Psoas muscle (tissue), 8 donors: ENCODE results near the gene HPS5. TPM values are rescaled to one million over a fixed set of nuclear protein-coding genes. Genes with fewer than 3 reads are reported as not detected.

Experiments used
- ATAC-seq, 4 donors: fragments of 200-7000 bp; cut with Tn5 transposase; one replicate each; pipeline ENCODE4 v1.9.1; 2020; ENCODE audit warnings: moderate library complexity in 3 of 4, mild to moderate bottlenecking in 2 of 4
- DNase-seq, 2 donors: peaks; one replicate each; pipeline ENCODE4 v3.0.0-alpha.2; 2020
- H3K27ac ChIP-seq: fragments of 200-600 bp; one replicate; pipeline ENCODE4 v1.8.0; 2022
- H3K27me3 ChIP-seq, 3 donors: fragments of 200-600 bp in 1 of 3; one replicate each; pipeline versions ENCODE4 v1.6.1 to v1.8.0; 2013 to 2022; ENCODE audit warnings: low read length in 2 of 3, mild to moderate bottlenecking in 2 of 3, moderate library complexity in 1 of 3; ENCODE audit not compliant: insufficient read depth in 3 of 3
- H3K36me3 ChIP-seq, 2 donors: fragments of 200-600 bp in 1 of 2; one replicate each; pipeline versions ENCODE4 v1.6.1 to v1.8.0; 2013 to 2022; ENCODE audit warnings: low read depth in 1 of 2, mild to moderate bottlenecking in 1 of 2, moderate library complexity in 1 of 2; ENCODE audit not compliant: insufficient read depth in 1 of 2
- H3K4me1 ChIP-seq: fragments of 200-600 bp; one replicate; pipeline ENCODE4 v1.8.0; 2022
- H3K4me3 ChIP-seq: fragments of 200-600 bp; one replicate; pipeline ENCODE4 v1.8.0; 2022; ENCODE audit warnings: mild to moderate bottlenecking
- H3K9me3 ChIP-seq: fragments of 200-600 bp; one replicate; pipeline ENCODE4 v1.8.0; 2022
- CTCF ChIP-seq: fragments of 200-600 bp; IDR thresholded peaks from one replicate; pipeline ENCODE4 v1.8.0; 2022; ENCODE audit warnings: antibody characterized with exemption
- WGBS, 3 donors: extraction: QIAGEN DNeasy Blood & Tissue Kit; methylation state at CpG; one replicate each; pipeline versions ENCODE4 v1.1.6 to v1.1.7; 2013; 5-methylcytosine and 5-hydroxymethylcytosine counted together
- intact Hi-C, 2 donors: fragments of 100-400 bp; cut with DNase I; formaldehyde crosslinking; loops; one replicate each; pipeline versions ENCODE4 v1.11.0 to v1.14.2; 2022
- polyA plus RNA-seq, 3 donors: library from polyadenylated mRNA; stranded (reverse); fragments of 200-250 nt; gene quantifications; one replicate each; pipeline ENCODE4 v1.2.3, GENCODE V29; 2013
- total RNA-seq, 4 donors: library from RNA; stranded (reverse); fragmentation: NEBNext Ultra II Directional in 2 of 4; extraction: Animal tissue kit (Norgen Biotek cat#: 25700) in 2 of 4; gene quantifications; one replicate each; pipeline versions ENCODE4 v1.2.1 to v1.2.4, GENCODE V29; 2021 to 2023
- donor health status: healthy with polysubstance abuse.
- donor health status: DM: no; HTN: no; CAD: no; lungs with moderate emphysema.
- donor health status: Bipolar disorder and iron deficiency.
- donor health status: healthy.
- donor health status: DM: yes; HTN: yes; CAD: no.
- donor health status: DM: no; HTN: no; CAD: no.
- donor health status: DM: no; HTN: no; CAD: no.
- donor health status: DM: yes; HTN: yes; CAD: no.

HPS5 gene
- total and polyA plus RNA-seq, 7 donors: 4.9 to 11.9 (median 9.9) TPM

DNA sequence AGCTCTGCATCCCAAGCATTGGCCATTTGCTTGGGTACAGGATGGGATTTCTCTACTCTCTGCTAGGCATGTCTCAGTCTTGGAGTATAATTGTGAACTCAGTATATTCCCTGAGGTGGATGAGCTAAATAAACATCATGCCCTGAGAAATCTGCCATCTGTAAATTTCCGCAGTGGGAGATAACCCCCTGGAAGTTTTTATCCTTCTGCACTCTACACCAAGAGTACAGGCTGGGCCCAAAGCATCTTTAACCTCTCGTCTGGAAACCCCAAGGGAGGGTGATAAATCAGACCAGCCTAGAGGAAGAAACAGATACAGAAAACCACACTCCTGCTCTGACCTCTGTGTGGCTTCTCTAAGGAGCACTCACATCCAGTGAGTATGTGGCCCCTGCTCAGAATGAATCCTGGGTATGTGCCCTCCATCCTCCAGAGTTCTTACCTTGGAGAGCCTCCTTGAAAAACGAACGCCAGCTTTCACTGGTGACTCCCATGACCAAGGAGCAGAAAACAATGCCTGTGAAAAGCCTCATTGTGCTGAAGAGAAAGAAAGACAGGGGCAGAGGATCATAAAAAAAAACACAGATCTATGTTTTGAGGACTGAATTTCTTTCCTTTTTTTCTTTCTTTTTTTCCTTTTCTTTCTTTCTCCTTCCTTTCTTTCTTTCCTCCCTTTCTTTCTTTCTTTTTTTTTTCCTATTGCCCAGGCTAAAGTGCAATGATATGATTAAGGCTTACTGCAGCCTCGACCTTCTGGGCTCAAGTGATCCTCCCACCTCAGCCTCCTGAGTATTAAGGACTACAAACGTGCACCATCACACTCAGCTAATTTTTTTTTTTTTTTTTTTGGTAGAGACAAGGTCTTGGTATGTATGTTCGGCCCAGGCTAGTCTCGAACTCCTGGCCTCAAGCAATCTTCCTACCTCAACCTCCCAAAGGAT is 86.3 kb downstream of the HPS5 start:
- Histone ChIP-seq H3K36me3 (no peaks in the 10 kb centered on the region), H3K4me3 (no peak overlapping the region), H3K27me3 (peaks cover 0 to 3% (median 2%) of the 10 kb centered on the region in 3 donors), H3K9me3 (no peaks in the 10 kb centered on the region), H3K27ac (no peak overlapping the region), H3K4me1 (no peaks in the 10 kb centered on the region)
- ATAC-seq (no peak), DNase-seq (no peak)
- TF ChIP-seq CTCF: no peak
- intact Hi-C loops: no loop called here
- WGBS, 3 donors: 52 to 55% (median 52%) methylated on average over 8 of the region's 8 CpGs

- no peak for TF ChIP-seq CTCF
- Histone ChIP-seq H3K27ac (no peak overlapping the region), H3K4me1 (no peaks in the 10 kb centered on the region), H3K4me3 (no peak overlapping the region), H3K36me3 (no peaks in the 10 kb centered on the region), H3K9me3 (no peaks in the 10 kb centered on the region), H3K27me3 (peaks cover 0 to 2% (median 0%) of the 10 kb centered on the region in 3 donors)
- intact Hi-C loops: no loop called here
- ATAC-seq (no peak), DNase-seq (no peak)
- WGBS, 3 donors: 91 to 92% (median 91%) methylated on average over 4 of the region's 4 CpGs
Observed at GRCh38 chr11:18233912-18234311, 88.0 kb downstream of the HPS5 start.

DNA sequence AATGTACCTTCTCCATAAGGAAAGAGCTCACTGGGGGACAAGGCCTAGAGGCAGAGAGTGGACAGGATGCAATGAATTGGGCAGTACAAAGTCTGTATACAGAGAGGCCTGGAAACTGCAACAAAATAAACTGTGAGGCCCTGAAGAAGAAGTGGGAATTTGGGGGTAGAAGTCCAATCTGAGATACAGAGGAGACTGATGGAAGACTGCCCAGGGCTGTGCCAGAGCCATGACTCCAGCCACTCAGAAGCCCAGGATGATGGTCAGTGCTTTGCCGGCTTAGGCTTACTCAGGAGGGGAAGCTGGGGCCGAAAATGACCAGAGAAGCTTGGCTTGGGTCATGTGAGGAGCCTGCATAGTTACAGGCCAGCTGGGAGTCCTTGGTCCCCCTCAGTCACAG is 91.1 kb downstream of the HPS5 start:
- no peaks in the 10 kb centered on the region for H3K4me1 ChIP-seq
- DNase-seq (no peak), ATAC-seq (no peak)
- 64 to 80% (median 77%) methylated on average over 2 of the region's 2 CpGs for WGBS, 3 donors
- no peak overlapping the region for H3K4me3 ChIP-seq
- no peaks in the 10 kb centered on the region for H3K9me3 ChIP-seq
- no peak for TF ChIP-seq CTCF
- intact Hi-C loops: no loop called here
- H3K27ac ChIP-seq: no peak overlapping the region
- H3K36me3 ChIP-seq: no peaks in the 10 kb centered on the region
- H3K27me3 ChIP-seq: peaks cover 0 to 2% (median 0%) of the 10 kb centered on the region in 3 donors

- H3K36me3 ChIP-seq: no peaks in the 10 kb centered on the region
- H3K4me3 ChIP-seq: no peak overlapping the region
- H3K27ac ChIP-seq: no peak overlapping the region
- no peaks in the 10 kb centered on the region for H3K4me1 ChIP-seq
- 72 to 81% (median 79%) methylated on average over 2 to 3 of the region's 3 CpGs for WGBS, 3 donors
- intact Hi-C loops: no loop called here
- ATAC-seq: no peak
- H3K27me3 ChIP-seq: peaks cover 0 to 2% (median 0%) of the 10 kb centered on the region in 3 donors
- H3K9me3 ChIP-seq: no peaks in the 10 kb centered on the region
- no peak for DNase-seq
- no peak for TF ChIP-seq CTCF
Observed at GRCh38 chr11:18229501-18229900, 92.4 kb downstream of the HPS5 start.

Other genes starting within 250 kb of the HPS5 start
- gene SAAL1, start 216.1 kb downstream of the HPS5 start, total RNA-seq: 1 to 10 TPM; 3.5 to 6.5 (median 4.6) TPM
- gene SAAL1, start 216.1 kb downstream of the HPS5 start, polyA plus RNA-seq: 1 to 10 TPM; 5.3 to 6.7 (median 5.5) TPM
- gene MRGPRX3, start 189.6 kb downstream of the HPS5 start, total RNA-seq: not detected
- not detected for gene MRGPRX3, start 189.6 kb downstream of the HPS5 start, polyA plus RNA-seq
- gene MRGPRX4, start 149.3 kb downstream of the HPS5 start, total RNA-seq: not detected
- not detected for gene MRGPRX4, start 149.3 kb downstream of the HPS5 start, polyA plus RNA-seq
- gene SAA4, start 85.3 kb downstream of the HPS5 start, total RNA-seq: 1 to 10 TPM in 1 of 4 donors, under 1 TPM in 1, not detected in 2; 0.46 to 2.9 TPM
- gene SAA4, start 85.3 kb downstream of the HPS5 start, polyA plus RNA-seq: under 1 TPM in 1 of 3 donors, not detected in 2; 0.05 TPM
- 10 to 100 TPM; 11.3 to 35.5 (median 25.6) TPM for gene SAA2, start 73.5 kb downstream of the HPS5 start, total RNA-seq
- 1 to 10 TPM; 2.6 to 6.3 (median 3.0) TPM for gene SAA2, start 73.5 kb downstream of the HPS5 start, polyA plus RNA-seq
- 100 to 1,000 TPM in 1 of 4 donors, 10 to 100 TPM in 3; 29.1 to 100 (median 36.2) TPM for gene SAA1, start 55.9 kb downstream of the HPS5 start, total RNA-seq
- 10 to 100 TPM in 2 of 3 donors, 1 to 10 TPM in 1; 7.3 to 16.9 (median 14.4) TPM for gene SAA1, start 55.9 kb downstream of the HPS5 start, polyA plus RNA-seq
- 10 to 100 TPM; 14.5 to 25.2 (median 19.4) TPM for gene GTF2H1, start 427 bp upstream of the HPS5 start, total RNA-seq
- gene GTF2H1, start 427 bp upstream of the HPS5 start, polyA plus RNA-seq: 10 to 100 TPM; 15.5 to 39.2 (median 38.5) TPM
- 100 to 1,000 TPM; 254 to 867 (median 701) TPM for gene LDHA, start 72.4 kb upstream of the HPS5 start, total RNA-seq
- gene LDHA, start 72.4 kb upstream of the HPS5 start, polyA plus RNA-seq: 1,000 to 10,000 TPM in 2 of 3 donors, 100 to 1,000 TPM in 1; 903 to 1,038 (median 1,020) TPM
- 1 to 10 TPM in 2 of 4 donors, under 1 TPM in 1, not detected in 1; 0.64 to 3.0 (median 2.5) TPM for gene LDHC, start 90.2 kb upstream of the HPS5 start, total RNA-seq
- gene LDHC, start 90.2 kb upstream of the HPS5 start, polyA plus RNA-seq: 1 to 10 TPM in 2 of 3 donors, not detected in 1; 2.3 to 4.0 TPM
- gene LDHAL6A, start 133.7 kb upstream of the HPS5 start, total RNA-seq: not detected
- under 1 TPM in 1 of 3 donors, not detected in 2; 0.03 TPM for gene LDHAL6A, start 133.7 kb upstream of the HPS5 start, polyA plus RNA-seq
- 100 to 1,000 TPM in 1 of 4 donors, 10 to 100 TPM in 3; 66.5 to 105 (median 76.6) TPM for gene TSG101, start 204.8 kb upstream of the HPS5 start, total RNA-seq
- gene TSG101, start 204.8 kb upstream of the HPS5 start, polyA plus RNA-seq: 100 to 1,000 TPM in 2 of 3 donors, 10 to 100 TPM in 1; 53.2 to 143 (median 124) TPM